ENCODE results near the gene ECM2. TPM values are rescaled to one million over a fixed set of nuclear protein-coding genes. Genes with fewer than 3 reads are reported as not detected.

ECM2 gene
- polyA plus RNA-seq, 1 of the 3 experiments (the other 2 are of a cell fraction) = 0.20 TPM

- TF ChIP-seq EZH2phosphoT487 (IDR thresholded peaks at IDR 0.05; ENCODE audit: borderline replicate concordance, low read depth) = no peak
- TF ChIP-seq EP300 (IDR thresholded peaks at IDR 0.05; ENCODE audit: borderline replicate concordance in 1 of 2, low read depth in 1 of 2, low read length in 1 of 2) = no peak
- no peak for TF ChIP-seq ZBTB33 (IDR thresholded peaks at IDR 0.05; ENCODE audit: borderline replicate concordance, low read depth)
- no peak for TF ChIP-seq REST (IDR thresholded peaks at IDR 0.05; ENCODE audit: low read depth, low read length)
- no peak for TF ChIP-seq ELF1 (IDR thresholded peaks at IDR 0.05)
- no peak for TF ChIP-seq USF1 (IDR thresholded peaks at IDR 0.05; ENCODE audit: borderline replicate concordance, low read depth)
- TF ChIP-seq FOXM1 (IDR thresholded peaks at IDR 0.05; ENCODE audit: low read depth) = no peak
Observed at GRCh38 chr9:92545002-92545510, 9.3 kb upstream of the ECM2 start (continued).

- H3K4me2 ChIP-seq = no peak overlapping the region
- H3K27ac ChIP-seq (ENCODE audit: low read depth in 2 of 2, low read length in 1 of 2) = no peak overlapping the region
- H2AFZ ChIP-seq (ENCODE audit: low read depth) = no peak overlapping the region
- H3K36me3 ChIP-seq (replicated peaks in 1 of 2; ENCODE audit: control insufficient read depth in 1 of 2, insufficient read depth in 2 of 2, low read length in 1 of 2) = no peaks in the 10 kb centered on the region
- H4K20me1 ChIP-seq (ENCODE audit: insufficient read depth) = no peaks in the 10 kb centered on the region
- no peaks in the 10 kb centered on the region for H3K79me2 ChIP-seq (ENCODE audit: insufficient read depth)
- CTCF ChIA-PET = interaction anchor here (0.9 kb wide), 1 partner anchor 42 kb away, joined by 3 read pairs; no protein-coding TSS in a partner anchor
- no peaks in the 10 kb centered on the region for H3K27me3 ChIP-seq (ENCODE audit: insufficient read depth)
- no peaks in the 10 kb centered on the region for H3K9me3 ChIP-seq
- no peak overlapping the region for H3K9ac ChIP-seq
- no peaks in the 10 kb centered on the region for H3K9me2 ChIP-seq
- TF ChIP-seq CTCF (IDR thresholded peaks at IDR 0.05) (no peak), GABPA (IDR thresholded peaks at IDR 0.05; ENCODE audit: low read depth) (no peak), NFIC (IDR thresholded peaks at IDR 0.05; ENCODE audit: borderline replicate concordance) (no peak), TCF12 (IDR thresholded peaks at IDR 0.05) (no peak)
- no peak for DNase-seq
- no peaks in the 10 kb centered on the region for H3K4me1 ChIP-seq (ENCODE audit: control insufficient read depth in 1 of 2, insufficient read depth in 2 of 2, low read depth in 1 of 2, low read length in 1 of 2)
- POLR2A ChIA-PET = no interaction called here
- no peaks in the 10 kb centered on the region for H3F3A ChIP-seq (replicated peaks; ENCODE audit: insufficient read depth)
- H3K4me3 ChIP-seq (ENCODE audit: low read depth in 2 of 2, low read length in 1 of 2) = no peak overlapping the region
- WGBS (ENCODE audit: low lambda C conversion rate) = 85% methylated on average over 7 of the region's 7 CpGs
Observed at GRCh38 chr9:92543972-92544371, 8.2 kb upstream of the ECM2 start.

Data from SK-N-SH (cell line).